Keratinocyte (primary cell): Measurements from ENCODE around the gene DTX4. TPM values are rescaled to one million over a fixed set of nuclear protein-coding genes. Genes with fewer than 3 reads are reported as not detected.

ENCODE experiments used
- DNase-seq: peaks from one replicate; pipeline ENCODE4 v3.0.0-alpha.2; 2011; ENCODE audit warnings: low read depth, missing footprints, low spot score
- FAIRE-seq: peaks from 2 replicates; lab custom pipeline; 2011; peaks lifted over from hg19 to GRCh38; lab: Jason Lieb, UNC
- H2AFZ ChIP-seq: 2 replicates; pipeline ENCODE4 v1.6.0; 2012; ENCODE audit warnings: low read length, control low read depth, inconsistent platforms; ENCODE audit not compliant: control insufficient read depth
- H3K27ac ChIP-seq: 2 replicates; pipeline ENCODE4 v1.5.1; 2011; ENCODE audit warnings: low read length; ENCODE audit not compliant: control insufficient read depth, insufficient read depth
- H3K27me3 ChIP-seq: 3 replicates; pipeline ENCODE4 v1.6.0; 2011; ENCODE audit warnings: low read length; ENCODE audit not compliant: control insufficient read depth, insufficient read depth; ENCODE audit errors: extremely low read depth
- H3K36me3 ChIP-seq, 2 experiments: 2 replicates in 1 of 2; 3 replicates in 1 of 2; pipeline ENCODE4 v1.5.1; 2011; ENCODE audit warnings: low read length in 2 of 2, mild to moderate bottlenecking in 1 of 2; ENCODE audit not compliant: control insufficient read depth in 2 of 2, insufficient read depth in 2 of 2; ENCODE audit errors: extremely low read depth in 1 of 2
- H3K4me1 ChIP-seq: 3 replicates; pipeline ENCODE4 v1.5.1; 2011; ENCODE audit warnings: low read length; ENCODE audit not compliant: control insufficient read depth, insufficient read depth; ENCODE audit errors: extremely low read depth
- H3K4me2 ChIP-seq: 3 replicates; pipeline ENCODE4 v1.6.0; 2011; ENCODE audit warnings: low read depth, low read length; ENCODE audit not compliant: control insufficient read depth, insufficient read depth; ENCODE audit errors: extremely low read depth
- H3K4me3 ChIP-seq, 3 experiments: fragments of 200-600 bp in 1 of 3; sonication (generic) in 1 of 3; 2 replicates in 2 of 3; 3 replicates in 1 of 3; pipeline ENCODE4 v1.5.1; 2011 to 2016; ENCODE audit warnings: low read length in 3 of 3, mild to moderate bottlenecking in 3 of 3, control low read depth in 2 of 3, inconsistent platforms in 1 of 3, low read depth in 1 of 3, mixed read lengths in 1 of 3, mixed run types in 1 of 3, moderate library complexity in 1 of 3; ENCODE audit not compliant: control insufficient read depth in 2 of 3, insufficient read depth in 2 of 3; ENCODE audit errors: extremely low read depth in 1 of 3
- H3K79me2 ChIP-seq: 2 replicates; pipeline ENCODE4 v1.6.0; 2012; ENCODE audit warnings: low read length; ENCODE audit not compliant: control insufficient read depth, insufficient read depth
- H3K9ac ChIP-seq: 3 replicates; pipeline ENCODE4 v1.6.0; 2011; ENCODE audit warnings: low read length; ENCODE audit not compliant: control insufficient read depth, insufficient read depth; ENCODE audit errors: extremely low read depth
- H3K9me1 ChIP-seq: 3 replicates; pipeline ENCODE4 v1.6.0; 2011; ENCODE audit warnings: low read length; ENCODE audit not compliant: control insufficient read depth, insufficient read depth; ENCODE audit errors: extremely low read depth
- H3K9me3 ChIP-seq: 2 replicates; pipeline ENCODE4 v1.5.1; 2012; ENCODE audit warnings: low read depth, low read length; ENCODE audit not compliant: control insufficient read depth
- H4K20me1 ChIP-seq: 3 replicates; pipeline ENCODE4 v1.6.0; 2011; ENCODE audit warnings: low read length; ENCODE audit not compliant: control insufficient read depth, insufficient read depth; ENCODE audit errors: extremely low read depth
- EZH2 ChIP-seq: IDR thresholded peaks from one replicate; pipeline ENCODE4 v1.6.1; 2012; ENCODE audit warnings: inconsistent platforms, mild to moderate bottlenecking, low read length, moderate library complexity
- dilution Hi-C: fragments of 300-500 bp; cut with MboI; formaldehyde crosslinking; loops from one replicate; pipeline ENCODE4 v1.7.0; 2020; ENCODE audit warnings: low sequenced_read_pairs; ENCODE audit not compliant: extremely low pct_ligation_motif_present
- polyA plus RNA-seq, 5 experiments: library from polyadenylated mRNA; depleted of rRNA in 3 of 5; stranded (reverse) in 3 of 5; stranded (forward) in 1 of 5; unstranded in 1 of 5; fragments of >200 nt; gene quantifications; 1 replicate in 1 of 5; 2 replicates in 3 of 5; 3 replicates in 1 of 5; pipeline versions ENCODE4 v1.2.1 to v1.2.3, GENCODE V29; 2011 to 2012; ENCODE audit warnings: missing spikeins in 2 of 5, low read depth in 1 of 5, low replicate concordance in 1 of 5
- TF ChIP-seq, protein P1 (sequence below), 3 experiments: IDR thresholded peaks in 1 of 3; conservative IDR thresholded peaks in 1 of 3; optimal IDR thresholded peaks in 1 of 3; 2 replicates in 2 of 3; 3 replicates in 1 of 3; pipeline versions ENCODE3 to v1.5.1; 2011; ENCODE audit warnings: low read length in 3 of 3, mild to moderate bottlenecking in 3 of 3, moderate library complexity in 2 of 3, control low read depth in 1 of 3, inconsistent platforms in 1 of 3; ENCODE audit not compliant: insufficient read depth in 2 of 3; ENCODE audit errors: extremely low read depth in 1 of 3

Gene DTX4
- polyA plus RNA-seq, 1 donor (not counting 4 experiments of a cell fraction or from before 2014, with no cell fraction given): 1.6 TPM

- Histone ChIP-seq H2AFZ (no peak overlapping the region), H3K27ac (no peak overlapping the region)
Observed at GRCh38 chr11:59224351-59224928, 52.5 kb downstream of the DTX4 start.

DNA sequence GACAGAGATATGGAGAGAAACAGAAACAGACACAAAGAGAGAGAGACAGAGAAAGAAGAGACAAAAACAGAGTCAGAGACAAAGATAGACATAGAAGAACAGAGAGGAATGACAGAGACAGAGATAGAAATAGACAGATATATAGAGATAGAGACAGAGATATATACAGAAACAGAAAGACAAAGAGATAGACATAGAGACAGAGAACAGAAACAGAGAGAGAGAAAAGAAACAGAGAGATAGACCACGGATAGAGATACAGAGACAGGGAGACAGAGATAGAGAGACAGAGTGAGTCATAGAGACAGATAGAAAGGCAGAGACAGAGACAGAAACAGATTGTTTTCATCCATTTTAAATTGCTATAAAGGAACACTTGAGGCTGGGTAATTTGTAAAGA lies 53.1 kb downstream of the DTX4 start:
- H4K20me1 ChIP-seq: no peaks in the 10 kb centered on the region
- no peak overlapping the region for H3K9ac ChIP-seq
- H3K4me1 ChIP-seq: peaks cover 15% of the 10 kb centered on the region
- DNase-seq (no peak), FAIRE-seq (no peak)
- H3K9me3 ChIP-seq: no peaks in the 10 kb centered on the region
- no peaks in the 10 kb centered on the region for H3K36me3 ChIP-seq
- TF ChIP-seq EZH2: no peak
- TF ChIP-seq, protein P1, sequence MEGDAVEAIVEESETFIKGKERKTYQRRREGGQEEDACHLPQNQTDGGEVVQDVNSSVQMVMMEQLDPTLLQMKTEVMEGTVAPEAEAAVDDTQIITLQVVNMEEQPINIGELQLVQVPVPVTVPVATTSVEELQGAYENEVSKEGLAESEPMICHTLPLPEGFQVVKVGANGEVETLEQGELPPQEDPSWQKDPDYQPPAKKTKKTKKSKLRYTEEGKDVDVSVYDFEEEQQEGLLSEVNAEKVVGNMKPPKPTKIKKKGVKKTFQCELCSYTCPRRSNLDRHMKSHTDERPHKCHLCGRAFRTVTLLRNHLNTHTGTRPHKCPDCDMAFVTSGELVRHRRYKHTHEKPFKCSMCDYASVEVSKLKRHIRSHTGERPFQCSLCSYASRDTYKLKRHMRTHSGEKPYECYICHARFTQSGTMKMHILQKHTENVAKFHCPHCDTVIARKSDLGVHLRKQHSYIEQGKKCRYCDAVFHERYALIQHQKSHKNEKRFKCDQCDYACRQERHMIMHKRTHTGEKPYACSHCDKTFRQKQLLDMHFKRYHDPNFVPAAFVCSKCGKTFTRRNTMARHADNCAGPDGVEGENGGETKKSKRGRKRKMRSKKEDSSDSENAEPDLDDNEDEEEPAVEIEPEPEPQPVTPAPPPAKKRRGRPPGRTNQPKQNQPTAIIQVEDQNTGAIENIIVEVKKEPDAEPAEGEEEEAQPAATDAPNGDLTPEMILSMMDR (optimal IDR thresholded peaks at IDR 0.05 in 1 of 3, IDR thresholded peaks at IDR 0.05 in 1 of 3, conservative IDR thresholded peaks at IDR 0.05 in 1 of 3; ENCODE audit: extremely low read depth in 1 of 3, insufficient read depth in 2 of 3, low read length in 3 of 3): no peak
- H3K27me3 ChIP-seq: no peaks in the 10 kb centered on the region
- no peaks in the 10 kb centered on the region for H3K79me2 ChIP-seq
- H3K9me1 ChIP-seq: no peaks in the 10 kb centered on the region
- H3K4me2 ChIP-seq: no peak overlapping the region
- dilution Hi-C loops: no loop called here
- no peak overlapping the region for H3K4me3 ChIP-seq
- H3K27ac ChIP-seq: no peak overlapping the region
- H2AFZ ChIP-seq: no peak overlapping the region

More at GRCh38 chr11:59224351-59224928, 52.5 kb downstream of the DTX4 start:
- FAIRE-seq (no peak), DNase-seq (no peak)
- Histone ChIP-seq H3K79me2 (no peaks in the 10 kb centered on the region), H3K9me3 (no peaks in the 10 kb centered on the region), H3K9ac (no peak overlapping the region), H3K4me1 (peaks cover 15% of the 10 kb centered on the region), H3K36me3 (no peaks in the 10 kb centered on the region), H3K4me2 (no peak overlapping the region), H3K9me1 (no peaks in the 10 kb centered on the region), H4K20me1 (no peaks in the 10 kb centered on the region), H3K4me3 (no peak overlapping the region), H3K27me3 (no peaks in the 10 kb centered on the region)
- TF ChIP-seq, protein P1 (optimal IDR thresholded peaks at IDR 0.05 in 1 of 3, IDR thresholded peaks at IDR 0.05 in 1 of 3, conservative IDR thresholded peaks at IDR 0.05 in 1 of 3; ENCODE audit: extremely low read depth in 1 of 3, insufficient read depth in 2 of 3, low read length in 3 of 3): no peak
- no peak for TF ChIP-seq EZH2
- dilution Hi-C loops: no loop called here
